ENCODE results near the gene UBE2D1. TPM values are rescaled to one million over a fixed set of nuclear protein-coding genes. Genes with fewer than 3 reads are reported as not detected.

The UBE2D1 gene
- total and polyA plus RNA-seq, 2 of the 8 experiments (the other 6 are each of a cell fraction or from before 2014, with no cell fraction given): 21.2 to 33.5 TPM

GRCh38 chr10:58311026-58311425 lies 23.8 kb upstream of the UBE2D1 start (continued):
- TF ChIP-seq CHD7 (IDR thresholded peaks at IDR 0.05; ENCODE audit: insufficient replicate concordance, low read length) (no peak), USF2 (IDR thresholded peaks at IDR 0.05; ENCODE audit: low read length) (no peak), NRF1 (IDR thresholded peaks at IDR 0.05; ENCODE audit: low read depth, low read length) (no peak), SP2 (IDR thresholded peaks at IDR 0.05; ENCODE audit: low read length) (no peak), HDAC6 (IDR thresholded peaks at IDR 0.05; ENCODE audit: low read depth, low read length) (no peak), NANOG (IDR thresholded peaks at IDR 0.05; ENCODE audit: insufficient read depth, low read depth, low read length, poor library complexity, severe bottlenecking) (no peak), TAF7 (optimal IDR thresholded peaks at IDR 0.05; ENCODE audit: borderline replicate concordance, low read depth, low read length) (no peak)

Measured in H1 (cell line).